ENCODE measurements around the gene GSK3A. TPM values are rescaled to one million over a fixed set of nuclear protein-coding genes. Genes with fewer than 3 reads are reported as not detected.

The GSK3A gene
- total RNA-seq, 1 donor from 2014 or later = 49.1 TPM

DNA sequence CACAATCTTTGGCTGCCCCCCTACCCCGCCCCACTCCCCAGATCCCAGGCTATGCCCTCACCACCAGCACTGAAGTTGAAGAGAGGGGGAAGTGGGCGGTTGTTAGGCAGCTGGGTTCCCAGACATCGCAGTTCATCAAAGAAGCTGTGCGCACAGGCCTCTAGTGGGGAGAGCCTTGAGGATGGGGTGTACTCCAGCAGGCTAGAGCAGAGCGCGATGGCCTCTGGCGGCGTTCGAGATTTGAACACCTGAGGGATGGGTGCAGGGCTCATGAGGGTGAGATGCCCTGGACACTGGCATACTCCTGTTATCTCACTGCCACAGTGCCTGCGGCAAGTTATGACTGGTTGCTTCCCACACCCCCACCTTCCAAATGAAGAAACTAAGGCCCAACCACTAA lies 10.0 kb downstream of the GSK3A start:
- no peak overlapping the region for H3K4me3 Mint-ChIP-seq
- no peaks in the 10 kb centered on the region for H3K9me3 Mint-ChIP-seq
- H3K36me3 Mint-ChIP-seq = peaks cover 21% of the 10 kb centered on the region
- DNase-seq (ENCODE audit: extremely low spot score, unreplicated experiment) = no peak
- TF ChIP-seq, protein P1, sequence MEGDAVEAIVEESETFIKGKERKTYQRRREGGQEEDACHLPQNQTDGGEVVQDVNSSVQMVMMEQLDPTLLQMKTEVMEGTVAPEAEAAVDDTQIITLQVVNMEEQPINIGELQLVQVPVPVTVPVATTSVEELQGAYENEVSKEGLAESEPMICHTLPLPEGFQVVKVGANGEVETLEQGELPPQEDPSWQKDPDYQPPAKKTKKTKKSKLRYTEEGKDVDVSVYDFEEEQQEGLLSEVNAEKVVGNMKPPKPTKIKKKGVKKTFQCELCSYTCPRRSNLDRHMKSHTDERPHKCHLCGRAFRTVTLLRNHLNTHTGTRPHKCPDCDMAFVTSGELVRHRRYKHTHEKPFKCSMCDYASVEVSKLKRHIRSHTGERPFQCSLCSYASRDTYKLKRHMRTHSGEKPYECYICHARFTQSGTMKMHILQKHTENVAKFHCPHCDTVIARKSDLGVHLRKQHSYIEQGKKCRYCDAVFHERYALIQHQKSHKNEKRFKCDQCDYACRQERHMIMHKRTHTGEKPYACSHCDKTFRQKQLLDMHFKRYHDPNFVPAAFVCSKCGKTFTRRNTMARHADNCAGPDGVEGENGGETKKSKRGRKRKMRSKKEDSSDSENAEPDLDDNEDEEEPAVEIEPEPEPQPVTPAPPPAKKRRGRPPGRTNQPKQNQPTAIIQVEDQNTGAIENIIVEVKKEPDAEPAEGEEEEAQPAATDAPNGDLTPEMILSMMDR (conservative IDR thresholded peaks at IDR 0.05) = no peak
- H3K4me1 Mint-ChIP-seq (ENCODE audit: unreplicated experiment) = peaks cover 7% of the 10 kb centered on the region
- no peaks in the 10 kb centered on the region for H3K27me3 Mint-ChIP-seq
- H3K27ac Mint-ChIP-seq = no peak overlapping the region

DNA sequence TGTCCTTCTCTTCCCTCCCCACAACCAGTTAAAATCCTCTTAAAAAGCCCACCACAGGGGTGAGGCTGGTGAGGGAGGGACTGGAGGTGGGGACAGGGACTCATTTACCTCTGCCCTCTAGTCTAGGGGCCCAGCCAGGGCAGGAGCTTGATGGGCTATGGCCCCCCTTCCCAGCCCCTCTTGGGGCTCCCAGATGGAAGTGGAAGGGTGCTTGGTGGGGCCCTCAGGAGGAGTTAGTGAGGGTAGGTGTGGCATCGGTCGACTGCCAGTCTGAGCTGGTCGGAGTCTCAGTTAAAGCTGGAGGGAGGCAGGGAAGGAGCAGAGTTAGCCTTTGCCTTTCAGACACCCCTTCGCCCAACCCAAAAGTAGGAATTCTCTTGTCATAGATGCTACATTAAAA lies 11.8 kb downstream of the GSK3A start:
- TF ChIP-seq, protein P1 (conservative IDR thresholded peaks at IDR 0.05) = no peak
- H3K36me3 Mint-ChIP-seq = peaks cover 21% of the 10 kb centered on the region
- H3K9me3 Mint-ChIP-seq = no peaks in the 10 kb centered on the region
- H3K4me3 Mint-ChIP-seq = no peak overlapping the region
- H3K27me3 Mint-ChIP-seq = no peaks in the 10 kb centered on the region
- no peak for DNase-seq (ENCODE audit: extremely low spot score, unreplicated experiment)
- peaks cover 7% of the 10 kb centered on the region for H3K4me1 Mint-ChIP-seq (ENCODE audit: unreplicated experiment)
- H3K27ac Mint-ChIP-seq = no peak overlapping the region

DNA sequence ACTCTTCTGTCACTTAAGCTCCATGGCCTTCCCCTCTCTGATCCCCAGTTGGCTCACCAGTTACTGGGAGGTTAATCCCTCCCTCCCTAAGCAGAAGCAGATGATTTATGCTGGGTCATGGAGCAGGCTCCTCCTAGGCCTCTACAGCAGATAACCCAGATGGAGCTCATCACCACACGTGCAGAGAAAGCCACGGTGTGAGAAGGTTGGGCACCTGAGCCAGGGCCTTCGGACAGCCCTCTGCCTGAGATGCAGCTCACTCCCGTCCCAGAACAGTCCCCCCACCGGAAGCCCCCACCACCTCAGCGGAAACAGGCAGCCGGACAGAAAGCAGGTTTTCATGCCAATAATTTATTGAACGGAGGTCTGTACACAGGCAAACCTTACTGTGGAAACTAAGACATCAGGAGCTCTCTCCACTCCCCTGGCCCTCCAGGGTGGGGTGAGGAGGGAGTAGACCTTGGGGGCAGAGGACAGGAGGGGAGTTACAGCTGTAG lies 12.5 kb downstream of the GSK3A start:
- TF ChIP-seq, protein P1 (conservative IDR thresholded peaks at IDR 0.05) = no peak
- no peak overlapping the region for H3K4me3 Mint-ChIP-seq
- no peaks in the 10 kb centered on the region for H3K27me3 Mint-ChIP-seq

DNA sequence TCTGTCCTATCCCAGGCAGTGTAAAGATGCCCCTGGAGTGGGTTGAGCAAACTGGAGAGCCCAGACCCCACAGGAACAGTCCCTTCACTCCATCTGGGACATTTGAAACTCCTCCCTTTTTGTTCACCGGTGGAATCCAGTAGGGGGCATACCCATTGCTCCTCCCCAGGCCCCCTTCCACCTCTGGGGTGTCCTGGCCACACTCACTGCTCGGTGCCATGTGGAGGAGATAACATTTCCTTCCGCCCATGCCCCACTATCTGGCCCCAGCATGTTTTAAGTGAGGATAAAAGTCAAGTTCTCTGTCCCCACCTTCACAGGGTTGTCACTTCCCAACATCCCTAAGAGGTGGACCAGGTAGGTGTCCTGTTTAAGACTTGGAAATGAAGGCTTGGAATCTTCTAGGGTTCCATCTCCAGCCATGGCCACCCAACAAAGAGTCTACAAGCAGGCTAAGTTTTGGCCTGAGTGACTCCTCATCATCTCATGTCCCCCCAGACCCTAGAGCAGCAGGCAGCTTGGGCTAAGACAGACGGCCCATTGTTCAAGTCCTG lies 13.0 kb downstream of the GSK3A start:
- TF ChIP-seq, protein P1 (conservative IDR thresholded peaks at IDR 0.05) = no peak
- no peak for DNase-seq (ENCODE audit: extremely low spot score, unreplicated experiment)
- H3K36me3 Mint-ChIP-seq = peaks cover 21% of the 10 kb centered on the region
- no peaks in the 10 kb centered on the region for H3K9me3 Mint-ChIP-seq
- no peaks in the 10 kb centered on the region for H3K27me3 Mint-ChIP-seq
- H3K27ac Mint-ChIP-seq = peak overlapping the region; percentile 31
- peaks cover 7% of the 10 kb centered on the region for H3K4me1 Mint-ChIP-seq (ENCODE audit: unreplicated experiment)
- H3K4me3 Mint-ChIP-seq = no peak overlapping the region

More for the DNA sequence above, 12.5 kb downstream of the GSK3A start:
- no peak for DNase-seq (ENCODE audit: extremely low spot score, unreplicated experiment)
- peaks cover 7% of the 10 kb centered on the region for H3K4me1 Mint-ChIP-seq (ENCODE audit: unreplicated experiment)
- peak overlapping the region; percentile 31 for H3K27ac Mint-ChIP-seq
- H3K36me3 Mint-ChIP-seq = peaks cover 19% of the 10 kb centered on the region
- H3K9me3 Mint-ChIP-seq = no peaks in the 10 kb centered on the region

DNA sequence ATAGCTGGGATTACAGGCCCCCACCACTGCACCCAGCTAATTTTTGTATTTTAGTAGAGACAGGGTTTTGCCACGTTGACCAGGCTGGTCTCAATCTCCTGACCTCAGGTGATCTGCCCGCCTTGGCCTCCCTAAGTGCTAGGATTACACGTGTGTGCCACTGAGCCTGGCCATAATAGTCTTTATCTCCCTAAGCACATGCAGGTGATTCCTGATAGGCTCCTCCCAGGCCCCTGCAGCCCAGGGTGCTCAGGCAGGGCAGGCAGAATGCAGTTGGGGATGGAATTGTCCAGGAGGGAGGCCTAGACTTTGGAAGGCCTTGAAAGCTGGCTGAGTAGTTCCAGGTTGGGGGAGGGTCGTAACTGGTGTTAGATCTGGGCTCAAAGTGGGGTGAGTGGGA lies 13.8 kb downstream of the GSK3A start:
- Mint-ChIP-seq H3K4me1 (ENCODE audit: unreplicated experiment) (peaks cover 7% of the 10 kb centered on the region), H3K36me3 (peaks cover 19% of the 10 kb centered on the region)

More for the DNA sequence above, 13.8 kb downstream of the GSK3A start:
- H3K27ac Mint-ChIP-seq = no peak overlapping the region
- no peak for DNase-seq (ENCODE audit: extremely low spot score, unreplicated experiment)
- H3K9me3 Mint-ChIP-seq = no peaks in the 10 kb centered on the region
- TF ChIP-seq, protein P1 (conservative IDR thresholded peaks at IDR 0.05) = no peak
- H3K27me3 Mint-ChIP-seq = no peaks in the 10 kb centered on the region
- no peak overlapping the region for H3K4me3 Mint-ChIP-seq

Measured in type B pancreatic cell (in vitro differentiated cells).